ENCODE data around the gene C3orf18. TPM values are rescaled to one million over a fixed set of nuclear protein-coding genes. Genes with fewer than 3 reads are reported as not detected.

Gene C3orf18
- total RNA-seq, 1 donor from 2014 or later, result 3.9 TPM

DNA sequence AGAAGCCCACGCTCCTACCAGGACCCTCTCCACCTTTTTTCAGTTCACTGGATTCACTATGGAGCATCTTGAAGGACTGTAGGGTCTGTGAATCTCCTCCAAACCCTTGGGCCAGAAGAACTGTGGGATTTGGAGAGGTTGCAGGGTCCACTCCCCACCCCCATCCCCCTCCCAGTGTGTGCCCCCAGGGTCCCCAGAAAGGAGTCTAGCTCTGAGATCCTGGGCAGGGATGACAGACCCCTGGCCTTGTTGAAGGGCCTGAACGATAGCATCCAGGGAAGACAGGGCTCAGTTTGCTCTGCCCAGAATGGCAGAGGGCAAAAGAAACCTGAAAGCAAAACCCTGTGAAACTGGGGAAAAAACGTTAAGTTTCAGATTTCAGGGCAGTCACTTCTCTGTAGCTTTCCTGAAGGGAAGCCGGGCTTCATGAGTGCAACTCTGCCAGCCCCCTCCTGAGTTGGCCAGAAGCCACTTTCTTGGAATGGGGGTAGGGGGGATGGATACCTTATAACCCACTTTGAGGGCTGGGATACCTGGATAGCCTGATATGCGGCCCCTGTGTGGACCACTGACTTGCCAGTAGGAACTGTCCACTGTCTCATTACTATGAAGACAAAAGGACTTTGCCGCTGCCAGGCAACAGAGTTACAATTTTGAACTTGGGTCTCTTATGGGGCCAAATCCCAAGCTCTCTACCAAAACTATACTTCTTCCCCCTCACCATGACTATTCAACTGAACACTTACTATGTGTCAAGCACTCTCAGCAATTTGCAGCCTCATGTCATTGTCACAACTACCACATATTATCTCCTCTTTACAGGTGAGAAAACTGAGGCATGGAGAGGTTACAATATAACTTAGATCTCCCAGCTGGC, 45.7 kb upstream of the C3orf18 start:
- TF ChIP-seq, protein P1, sequence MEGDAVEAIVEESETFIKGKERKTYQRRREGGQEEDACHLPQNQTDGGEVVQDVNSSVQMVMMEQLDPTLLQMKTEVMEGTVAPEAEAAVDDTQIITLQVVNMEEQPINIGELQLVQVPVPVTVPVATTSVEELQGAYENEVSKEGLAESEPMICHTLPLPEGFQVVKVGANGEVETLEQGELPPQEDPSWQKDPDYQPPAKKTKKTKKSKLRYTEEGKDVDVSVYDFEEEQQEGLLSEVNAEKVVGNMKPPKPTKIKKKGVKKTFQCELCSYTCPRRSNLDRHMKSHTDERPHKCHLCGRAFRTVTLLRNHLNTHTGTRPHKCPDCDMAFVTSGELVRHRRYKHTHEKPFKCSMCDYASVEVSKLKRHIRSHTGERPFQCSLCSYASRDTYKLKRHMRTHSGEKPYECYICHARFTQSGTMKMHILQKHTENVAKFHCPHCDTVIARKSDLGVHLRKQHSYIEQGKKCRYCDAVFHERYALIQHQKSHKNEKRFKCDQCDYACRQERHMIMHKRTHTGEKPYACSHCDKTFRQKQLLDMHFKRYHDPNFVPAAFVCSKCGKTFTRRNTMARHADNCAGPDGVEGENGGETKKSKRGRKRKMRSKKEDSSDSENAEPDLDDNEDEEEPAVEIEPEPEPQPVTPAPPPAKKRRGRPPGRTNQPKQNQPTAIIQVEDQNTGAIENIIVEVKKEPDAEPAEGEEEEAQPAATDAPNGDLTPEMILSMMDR (IDR thresholded peaks at IDR 0.05), result no peak
- no peak for DNase-seq (ENCODE audit: extremely low spot score, unreplicated experiment)
- Mint-ChIP-seq H3K27ac (ENCODE audit: unreplicated experiment) (no peak overlapping the region), H3K9me3 (ENCODE audit: unreplicated experiment) (no peaks in the 10 kb centered on the region), H3K4me3 (ENCODE audit: unreplicated experiment) (peak overlapping the region; percentile 82), H3K36me3 (ENCODE audit: unreplicated experiment) (no peaks in the 10 kb centered on the region), H3K4me1 (ENCODE audit: unreplicated experiment) (peaks cover 27% of the 10 kb centered on the region), H3K27me3 (ENCODE audit: unreplicated experiment) (no peaks in the 10 kb centered on the region)

GRCh38 chr3:50612234-50612882, 44.8 kb upstream of the C3orf18 start:
- Mint-ChIP-seq H3K36me3 (ENCODE audit: unreplicated experiment) (no peaks in the 10 kb centered on the region), H3K27ac (ENCODE audit: unreplicated experiment) (peak overlapping the region; percentile 43), H3K27me3 (ENCODE audit: unreplicated experiment) (no peaks in the 10 kb centered on the region), H3K9me3 (ENCODE audit: unreplicated experiment) (no peaks in the 10 kb centered on the region), H3K4me1 (ENCODE audit: unreplicated experiment) (peaks cover 22% of the 10 kb centered on the region), H3K4me3 (ENCODE audit: unreplicated experiment) (peak overlapping the region; percentile 82)
- TF ChIP-seq, protein P1 (IDR thresholded peaks at IDR 0.05), result no peak
- no peak for DNase-seq (ENCODE audit: extremely low spot score, unreplicated experiment)

DNA sequence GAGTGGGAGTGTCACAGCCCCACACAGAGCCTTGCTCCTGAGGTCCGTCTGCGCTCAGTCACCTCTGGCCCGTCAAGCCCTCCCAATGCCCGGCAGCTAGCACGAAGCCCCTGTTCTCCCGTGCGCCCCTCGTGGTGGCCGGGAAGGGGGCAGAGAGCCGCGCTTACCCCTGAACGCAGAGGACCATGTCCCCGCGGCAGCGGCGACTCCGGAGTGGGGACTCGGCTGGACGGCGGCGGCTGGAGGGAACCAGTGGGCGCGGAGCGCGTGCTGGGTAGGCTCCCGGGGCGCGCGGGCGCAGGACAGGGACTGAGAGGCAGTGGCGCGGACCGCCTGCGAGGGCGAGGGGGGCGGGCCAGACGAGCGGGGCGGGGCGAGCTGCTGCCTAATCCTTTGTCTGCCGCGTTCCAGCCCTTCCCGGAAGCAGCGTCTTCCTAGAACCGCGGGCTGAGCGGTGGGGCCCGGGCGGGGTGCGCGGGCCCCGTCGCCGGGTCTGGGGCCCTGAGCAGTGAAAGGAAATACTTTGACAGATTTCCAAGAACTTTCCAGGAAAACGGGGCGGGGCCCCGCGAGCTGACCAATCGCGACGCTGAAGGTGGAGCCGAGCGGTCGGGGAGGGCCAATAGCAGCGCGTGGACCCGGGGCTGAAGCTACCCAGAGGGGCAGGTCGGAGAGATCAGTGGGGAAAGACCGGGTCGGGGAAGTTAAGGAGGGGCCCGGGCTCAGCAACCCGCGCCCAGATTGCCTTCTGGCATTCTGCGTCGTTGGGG, 44.1 kb upstream of the C3orf18 start, which contains the start of gene CISH:
Gene CISH, minus strand, starts transcription at position 311 of the 770 bp plus-strand sequence. Its CDS starts 124 bp downstream, at position 187.
- TF ChIP-seq, protein P1 (IDR thresholded peaks at IDR 0.05), result peak; percentile 61
- peak within 1 kb of the TSS; percentile 43 for H3K27ac Mint-ChIP-seq (ENCODE audit: unreplicated experiment)
- no peaks in the 10 kb centered on the region for H3K36me3 Mint-ChIP-seq (ENCODE audit: unreplicated experiment)
- H3K4me1 Mint-ChIP-seq (ENCODE audit: unreplicated experiment), result peaks cover 22% of the 10 kb centered on the region
- H3K27me3 Mint-ChIP-seq (ENCODE audit: unreplicated experiment), result no peaks in the 10 kb centered on the region
- DNase-seq (ENCODE audit: extremely low spot score, unreplicated experiment), result peak; percentile 96
- no peaks in the 10 kb centered on the region for H3K9me3 Mint-ChIP-seq (ENCODE audit: unreplicated experiment)
- peak within 1 kb of the TSS; percentile 82 for H3K4me3 Mint-ChIP-seq (ENCODE audit: unreplicated experiment)

- peak overlapping the region; percentile 14 for H3K27ac Mint-ChIP-seq (ENCODE audit: unreplicated experiment)
- no peaks in the 10 kb centered on the region for H3K27me3 Mint-ChIP-seq (ENCODE audit: unreplicated experiment)
- no peak for DNase-seq (ENCODE audit: extremely low spot score, unreplicated experiment)
- H3K9me3 Mint-ChIP-seq (ENCODE audit: unreplicated experiment), result no peaks in the 10 kb centered on the region
- peaks cover 17% of the 10 kb centered on the region for H3K4me1 Mint-ChIP-seq (ENCODE audit: unreplicated experiment)
- TF ChIP-seq, protein P1 (IDR thresholded peaks at IDR 0.05), result no peak
- peak overlapping the region; percentile 82 for H3K4me3 Mint-ChIP-seq (ENCODE audit: unreplicated experiment)
- H3K36me3 Mint-ChIP-seq (ENCODE audit: unreplicated experiment), result no peaks in the 10 kb centered on the region
Measured at GRCh38 chr3:50610992-50611463, 43.5 kb upstream of the C3orf18 start.

Measured in osteocyte (in vitro differentiated cells).